ENCODE measurements around the gene TARDBP. TPM values are rescaled to one million over a fixed set of nuclear protein-coding genes. Genes with fewer than 3 reads are reported as not detected.

Gene TARDBP
- total RNA-seq: 100 to 1,000 TPM; 148 to 171 (median 161) TPM
- 89.9 TPM for total RNA-seq (2013)

DNA sequence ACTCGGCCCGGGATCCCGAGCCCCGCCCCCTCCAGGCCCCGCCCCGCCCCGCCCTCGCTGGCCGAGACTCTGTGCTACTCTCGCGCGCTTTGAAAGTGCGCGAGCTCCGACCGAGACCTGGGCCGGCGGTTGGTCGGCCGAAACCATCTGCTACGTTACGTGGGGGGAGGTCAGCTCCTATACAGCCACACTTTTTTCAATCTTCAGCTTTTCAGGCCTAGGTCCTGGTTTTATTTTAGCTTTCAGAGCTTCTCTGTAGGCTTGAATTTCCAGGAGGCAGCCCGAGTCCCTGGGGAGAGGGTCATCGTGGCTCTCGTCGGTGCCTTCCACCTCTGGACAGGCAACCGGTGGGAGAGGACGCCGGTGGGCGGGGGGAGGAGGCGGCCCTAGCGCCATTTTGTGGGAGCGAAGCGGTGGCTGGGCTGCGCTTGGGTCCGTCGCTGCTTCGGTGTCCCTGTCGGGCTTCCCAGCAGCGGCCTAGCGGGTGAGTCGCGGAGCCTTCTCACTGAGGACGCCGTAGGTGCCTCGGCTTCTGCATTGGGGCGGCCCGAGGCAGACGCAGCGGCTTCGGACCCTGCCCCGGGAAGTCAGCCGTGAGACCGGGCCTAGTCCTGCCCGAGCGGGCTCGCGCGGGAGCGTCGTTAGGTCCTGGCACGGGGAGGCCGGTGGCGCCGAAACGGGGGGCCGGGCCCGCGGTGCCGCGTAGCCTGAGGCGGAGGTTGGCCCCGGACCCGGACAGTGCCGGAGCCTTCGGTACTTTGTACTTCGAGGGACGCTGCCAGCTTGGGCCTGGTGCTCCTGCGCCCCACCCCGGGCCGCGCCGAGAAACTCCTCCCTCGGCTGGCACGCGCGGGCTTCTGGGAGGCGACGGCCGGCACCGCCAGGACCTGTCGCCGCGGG lies at the start of gene TARDBP:
TSS of gene TARDBP (plus strand) at position 395 of the 900 bp plus-strand sequence. CDS start 1,074 bp downstream, outside the sequence.
- peak within 1 kb of the TSS; percentile 91 for H3K4me3 Mint-ChIP-seq
- Histone ChIP-seq H3K36me3 (ENCODE audit: control insufficient read depth, insufficient read depth, low read length) (peaks cover 39% of the 10 kb centered on the region), H3K4me3 (ENCODE audit: low read length) (peak within 1 kb of the TSS; percentile 98), H3K4me1 (ENCODE audit: control insufficient read depth, insufficient read depth, low read length) (peaks cover 29% of the 10 kb centered on the region), H3K27ac (ENCODE audit: low read length) (peak within 1 kb of the TSS; percentile 97), H3K9me3 (ENCODE audit: control insufficient read depth, insufficient read depth, low read length) (no peaks in the 10 kb centered on the region), H3K27me3 (ENCODE audit: control insufficient read depth, insufficient read depth, low read length) (no peaks in the 10 kb centered on the region)
- peak; percentile 91 to 95 for DNase-seq
- peak within 1 kb of the TSS; percentile 95 to 96 for H3K27ac Mint-ChIP-seq
- H3K27me3 Mint-ChIP-seq (ENCODE audit: low read depth in 2 of 2): no peaks in the 10 kb centered on the region
- H3K9me3 Mint-ChIP-seq: no peaks in the 10 kb centered on the region
- under 1% methylated on average over 94 of the region's 94 CpGs for WGBS (ENCODE audit: insufficient coverage)
- peaks cover 27% of the 10 kb centered on the region in 2 donors for H3K4me1 Mint-ChIP-seq
- intact Hi-C loops (cut with micrococcal nuclease): no loop called here
- peaks cover 7% of the 10 kb centered on the region for H3K36me3 Mint-ChIP-seq
- peak; percentile 85 to 94 (median 87) for ATAC-seq
- TF ChIP-seq, protein P1, sequence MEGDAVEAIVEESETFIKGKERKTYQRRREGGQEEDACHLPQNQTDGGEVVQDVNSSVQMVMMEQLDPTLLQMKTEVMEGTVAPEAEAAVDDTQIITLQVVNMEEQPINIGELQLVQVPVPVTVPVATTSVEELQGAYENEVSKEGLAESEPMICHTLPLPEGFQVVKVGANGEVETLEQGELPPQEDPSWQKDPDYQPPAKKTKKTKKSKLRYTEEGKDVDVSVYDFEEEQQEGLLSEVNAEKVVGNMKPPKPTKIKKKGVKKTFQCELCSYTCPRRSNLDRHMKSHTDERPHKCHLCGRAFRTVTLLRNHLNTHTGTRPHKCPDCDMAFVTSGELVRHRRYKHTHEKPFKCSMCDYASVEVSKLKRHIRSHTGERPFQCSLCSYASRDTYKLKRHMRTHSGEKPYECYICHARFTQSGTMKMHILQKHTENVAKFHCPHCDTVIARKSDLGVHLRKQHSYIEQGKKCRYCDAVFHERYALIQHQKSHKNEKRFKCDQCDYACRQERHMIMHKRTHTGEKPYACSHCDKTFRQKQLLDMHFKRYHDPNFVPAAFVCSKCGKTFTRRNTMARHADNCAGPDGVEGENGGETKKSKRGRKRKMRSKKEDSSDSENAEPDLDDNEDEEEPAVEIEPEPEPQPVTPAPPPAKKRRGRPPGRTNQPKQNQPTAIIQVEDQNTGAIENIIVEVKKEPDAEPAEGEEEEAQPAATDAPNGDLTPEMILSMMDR (IDR thresholded peaks at IDR 0.05): no peak

DNA sequence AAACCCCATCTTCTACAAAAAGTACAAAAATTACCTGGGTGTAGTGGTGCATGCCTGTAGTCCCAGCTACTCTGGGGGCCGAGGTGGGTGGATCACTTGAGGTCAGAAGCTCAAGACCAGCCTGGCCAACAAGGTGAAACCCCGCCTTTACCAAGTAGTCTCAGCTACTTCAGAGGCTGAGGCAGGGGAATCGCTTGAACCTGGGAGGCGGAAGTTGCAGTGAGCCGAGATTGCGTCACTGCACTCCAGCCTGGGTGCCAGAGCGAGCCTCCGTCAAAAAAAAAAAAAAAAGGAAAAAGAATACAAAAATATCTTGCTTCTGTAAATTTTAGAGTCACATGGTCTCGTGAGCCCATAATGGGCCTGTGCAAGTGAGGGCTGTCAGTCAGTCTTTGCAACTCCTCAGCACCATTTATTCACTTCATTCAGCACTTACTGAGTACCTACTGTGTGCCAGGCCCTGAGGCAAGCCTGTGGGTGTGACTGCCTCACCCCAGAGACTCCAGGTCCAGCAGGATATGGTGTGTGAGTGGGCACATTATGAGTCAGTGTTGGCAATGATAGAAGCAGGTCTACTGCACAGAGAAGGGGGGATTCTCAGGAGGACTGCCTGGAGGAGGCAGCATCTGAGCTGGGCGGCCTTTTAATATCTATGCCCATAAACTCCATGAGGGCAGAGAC lies 46.8 kb upstream of the TARDBP start:
- H3K4me3 Mint-ChIP-seq: no peak overlapping the region
- WGBS (ENCODE audit: insufficient coverage): 19% methylated on average over 10 of the region's 10 CpGs
- H3K9me3 Mint-ChIP-seq: no peaks in the 10 kb centered on the region
- intact Hi-C loops (cut with micrococcal nuclease): no loop called here
- TF ChIP-seq, protein P1 (IDR thresholded peaks at IDR 0.05): no peak
- H3K36me3 ChIP-seq (ENCODE audit: control insufficient read depth, insufficient read depth, low read length): no peaks in the 10 kb centered on the region
- peak overlapping the region; percentile 60 to 91 for H3K27ac Mint-ChIP-seq
- peaks cover 8 to 35% of the 10 kb centered on the region in 2 donors for H3K4me1 Mint-ChIP-seq
- DNase-seq: peak in 1 of 2 donors; percentile 44
- H3K9me3 ChIP-seq (ENCODE audit: control insufficient read depth, insufficient read depth, low read length): no peaks in the 10 kb centered on the region
- H3K36me3 Mint-ChIP-seq: no peaks in the 10 kb centered on the region
- peaks cover 3% of the 10 kb centered on the region for H3K27me3 ChIP-seq (ENCODE audit: control insufficient read depth, insufficient read depth, low read length)
- no peak overlapping the region for H3K4me3 ChIP-seq (ENCODE audit: low read length)
- peak overlapping the region; percentile 29 for H3K27ac ChIP-seq (ENCODE audit: low read length)
- H3K27me3 Mint-ChIP-seq (ENCODE audit: low read depth in 2 of 2): peaks cover 0 to 8% of the 10 kb centered on the region in 2 donors
- ATAC-seq: peak; percentile 47 to 50 (median 49)
- peaks cover 43% of the 10 kb centered on the region for H3K4me1 ChIP-seq (ENCODE audit: control insufficient read depth, insufficient read depth, low read length)

DNA sequence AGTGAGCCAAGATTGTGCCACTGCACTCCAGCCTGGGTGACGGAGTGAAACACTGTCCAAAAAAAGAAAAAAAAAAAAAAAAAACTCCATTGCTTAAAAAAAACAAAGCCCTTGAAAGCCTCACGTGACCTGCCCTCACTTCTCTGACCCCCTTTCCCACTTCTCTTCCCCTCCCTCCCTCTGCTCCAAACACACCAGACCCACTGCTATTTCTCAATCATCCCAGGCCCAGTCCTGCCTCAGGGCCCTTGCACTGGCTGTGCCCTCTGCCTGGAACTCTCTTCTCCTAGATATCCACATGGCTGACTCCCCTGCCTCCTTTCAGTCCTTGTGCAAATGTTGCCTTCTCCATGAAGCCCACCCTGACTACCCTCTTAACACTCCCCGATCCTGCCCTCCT lies 45.4 kb upstream of the TARDBP start:
- peak overlapping the region; percentile 2 for H3K4me3 Mint-ChIP-seq
- H3K27ac Mint-ChIP-seq: no peak overlapping the region
- H3K9me3 ChIP-seq (ENCODE audit: control insufficient read depth, insufficient read depth, low read length): no peaks in the 10 kb centered on the region
- no peaks in the 10 kb centered on the region for H3K27me3 ChIP-seq (ENCODE audit: control insufficient read depth, insufficient read depth, low read length)
- no peaks in the 10 kb centered on the region for H3K9me3 Mint-ChIP-seq
- DNase-seq (no peak), ATAC-seq (no peak)
- no peaks in the 10 kb centered on the region for H3K36me3 ChIP-seq (ENCODE audit: control insufficient read depth, insufficient read depth, low read length)
- no peaks in the 10 kb centered on the region for H3K36me3 Mint-ChIP-seq
- intact Hi-C loops (cut with micrococcal nuclease): no loop called here
- TF ChIP-seq, protein P1 (IDR thresholded peaks at IDR 0.05): no peak
- no peak overlapping the region for H3K27ac ChIP-seq (ENCODE audit: low read length)
- WGBS (ENCODE audit: insufficient coverage): 82% methylated on average over 3 of the region's 3 CpGs
- H3K4me3 ChIP-seq (ENCODE audit: low read length): no peak overlapping the region
- H3K4me1 ChIP-seq (ENCODE audit: control insufficient read depth, insufficient read depth, low read length): peaks cover 33% of the 10 kb centered on the region
- H3K27me3 Mint-ChIP-seq (ENCODE audit: low read depth in 2 of 2): peaks cover 0 to 4% of the 10 kb centered on the region in 2 donors
- H3K4me1 Mint-ChIP-seq: peaks cover 8 to 29% of the 10 kb centered on the region in 2 donors
